HL-60 (cell line): ENCODE results near the gene FANCG.
A peak's percentile ranks its signal among the peaks of the same experiment; 100 is the strongest.

ENCODE experiments used
- DNase-seq, 2 experiments: peaks; one replicate each; pipeline ENCODE4 v3.0.0-alpha.2; 2010 to 2020; ENCODE audit warnings: low read depth in 1 of 2, low spot score in 1 of 2
- H3K27ac ChIP-seq: fragments of 250-450 bp; sonication (Bioruptor Pico); replicated peaks from 2 replicates; pipeline ENCODE4 v1.5.1; 2020; ENCODE audit warnings: mild to moderate bottlenecking, moderate library complexity
- H3K27me3 ChIP-seq: fragments of 250-450 bp; sonication (Bioruptor Pico); 2 replicates; pipeline ENCODE4 v1.5.1; 2021; ENCODE audit warnings: mild to moderate bottlenecking, moderate library complexity; ENCODE audit not compliant: insufficient read depth, poor library complexity, severe bottlenecking
- H3K4me3 ChIP-seq: replicated peaks from 2 replicates; pipeline ENCODE4 v1.5.1; 2011; ENCODE audit warnings: mild to moderate bottlenecking, control low read depth, low read length; ENCODE audit not compliant: insufficient read depth
- CTCF ChIP-seq: IDR thresholded peaks from one replicate; pipeline ENCODE4 v1.5.1; 2011; ENCODE audit warnings: low read length, control low read depth, inconsistent platforms; ENCODE audit not compliant: insufficient read depth
- GABPA ChIP-seq: IDR thresholded peaks from 2 replicates; pipeline ENCODE4 v1.6.1; 2012; ENCODE audit warnings: low read depth
- POLR2AphosphoS5 ChIP-seq: IDR thresholded peaks from 2 replicates; pipeline ENCODE4 v1.6.1; 2012; ENCODE audit warnings: low read depth
- REST ChIP-seq: IDR thresholded peaks from 2 replicates; pipeline ENCODE4 v1.6.1; 2012; ENCODE audit warnings: low read depth; ENCODE audit not compliant: insufficient replicate concordance
- SPI1 ChIP-seq: IDR thresholded peaks from 2 replicates; pipeline ENCODE4 v1.6.1; 2012; ENCODE audit warnings: low read depth, mild to moderate bottlenecking, borderline replicate concordance

The FANCG gene

GRCh38 chr9:35051069-35051967, 28.4 kb downstream of the FANCG start:
- DNase-seq, result peak in 1 of 2 experiments; percentile 46
- no peaks in the 10 kb centered on the region for H3K27me3 ChIP-seq
- TF ChIP-seq GABPA (no peak), CTCF (peak; percentile 20)
- no peak overlapping the region for H3K4me3 ChIP-seq
- no peak overlapping the region for H3K27ac ChIP-seq

- Histone ChIP-seq H3K27ac (no peak overlapping the region), H3K4me3 (no peak overlapping the region), H3K27me3 (no peaks in the 10 kb centered on the region)
- TF ChIP-seq POLR2AphosphoS5 (no peak), REST (no peak), SPI1 (no peak), GABPA (no peak), CTCF (no peak)
- no peak for DNase-seq
Measured at GRCh38 chr9:35048511-35048910, 31.2 kb downstream of the FANCG start.

GRCh38 chr9:35044071-35044470, 35.7 kb downstream of the FANCG start:
- H3K27ac ChIP-seq, result no peak overlapping the region
- TF ChIP-seq GABPA, result no peak
- no peak overlapping the region for H3K4me3 ChIP-seq
- no peaks in the 10 kb centered on the region for H3K27me3 ChIP-seq
- DNase-seq, result no peak

GRCh38 chr9:35042891-35043545, 36.7 kb downstream of the FANCG start:
- H3K4me3 ChIP-seq, result no peak overlapping the region
- no peak overlapping the region for H3K27ac ChIP-seq
- no peak for DNase-seq
- H3K27me3 ChIP-seq, result no peaks in the 10 kb centered on the region
- TF ChIP-seq CTCF (no peak), POLR2AphosphoS5 (no peak), GABPA (no peak), REST (no peak), SPI1 (no peak)
